Testis (tissue), 2 donors: ENCODE data around the gene PIBF1.

ENCODE experiments used
- CTCF ChIP-seq, 3 experiments: fragments of 450-650 bp in 2 of 3; fragments of 200-600 bp in 1 of 3; sonication (generic) in 1 of 3; IDR thresholded peaks; one replicate each; pipeline ENCODE4 v1.5.1; 2016 to 2019; ENCODE audit warnings: antibody characterized with exemption in 3 of 3, mild to moderate bottlenecking in 2 of 3, moderate library complexity in 1 of 3
- POLR2A ChIP-seq: fragments of 450-650 bp; IDR thresholded peaks from one replicate; pipeline ENCODE4 v1.6.1; 2017; ENCODE audit warnings: antibody characterized with exemption, mild to moderate bottlenecking, moderate library complexity

- TF ChIP-seq CTCF (IDR thresholded peaks at IDR 0.05): no peak
- no peak for TF ChIP-seq POLR2A
Observed at GRCh38 chr13:72891423-72891822, 109.5 kb downstream of the PIBF1 start.
